HG03565 (cell line): ENCODE measurements around the gene ACTR10.
A peak's percentile ranks its signal among the peaks of the same experiment; 100 is the strongest.
"Not testable (repeated sequence)": the region's sequence is repeated elsewhere in the genome, so short reads cannot be mapped to it uniquely, and the experiment has no call there.

Experiments used
- ATAC-seq: cut with Tn5 transposase; IDR thresholded peaks from one replicate; pipeline ENCODE4 v1.9.1; 2021; ENCODE audit warnings: mild to moderate bottlenecking, moderate library complexity; ENCODE audit not compliant: unreplicated experiment

ACTR10 gene

GRCh38 chr14:58215191-58215914, 15.4 kb downstream of the ACTR10 start:
- no peak for ATAC-seq

- ATAC-seq = no peak
Observed at GRCh38 chr14:58216544-58216943, 16.6 kb downstream of the ACTR10 start.

GRCh38 chr14:58227096-58227819, 27.3 kb downstream of the ACTR10 start:
- no peak for ATAC-seq

GRCh38 chr14:58238252-58239243, 38.6 kb downstream of the ACTR10 start:
- no peak for ATAC-seq

GRCh38 chr14:58239244-58240195, 39.6 kb downstream of the ACTR10 start:
- peak; percentile 17 for ATAC-seq

GRCh38 chr14:58243790-58244555, 44.0 kb downstream of the ACTR10 start:
- peak; percentile 22 for ATAC-seq

- ATAC-seq = peak; percentile 84
Observed at GRCh38 chr14:58244556-58245387, 44.8 kb downstream of the ACTR10 start, which contains the start of gene PSMA3. Gene PSMA3 (plus strand): TSS chr14:58244843. CDS start chr14:58244921, 78 bp downstream.

GRCh38 chr14:58245562-58245961, 45.6 kb downstream of the ACTR10 start:
- no peak for ATAC-seq

- ATAC-seq = no peak
Observed at GRCh38 chr14:58249611-58250010, 49.7 kb downstream of the ACTR10 start.

- no peak for ATAC-seq
Observed at GRCh38 chr14:58258156-58258555, 58.2 kb downstream of the ACTR10 start.

- not testable (repeated sequence) for ATAC-seq
Observed at GRCh38 chr14:58262005-58262404, 62.1 kb downstream of the ACTR10 start.

GRCh38 chr14:58265401-58265800, 65.5 kb downstream of the ACTR10 start:
- ATAC-seq = no peak

GRCh38 chr14:58270628-58271027, 70.7 kb downstream of the ACTR10 start:
- no peak for ATAC-seq

GRCh38 chr14:58272588-58273372, 72.8 kb downstream of the ACTR10 start:
- no peak for ATAC-seq

GRCh38 chr14:58274881-58275280, 74.9 kb downstream of the ACTR10 start:
- ATAC-seq = no peak

GRCh38 chr14:58275527-58276190, 75.7 kb downstream of the ACTR10 start:
- no peak for ATAC-seq

- ATAC-seq = no peak
Observed at GRCh38 chr14:58276208-58276607, 76.3 kb downstream of the ACTR10 start.
